T-helper 1 cell treated with Interleukin-12 subunit alpha and Interleukin-12 subunit beta and Interleukin-4 antibody, amounts not matched to agents 30 μg/mL and 1 μg/mL, for 36 hours (primary cell): ENCODE measurements around the gene DNAI7.

Experiments
- H3K27ac Mint-ChIP-seq: one replicate; pipeline ENCODE4 v1.8.0; 2021; ENCODE audit warnings: mild to moderate bottlenecking, mixed read lengths
- H3K27me3 Mint-ChIP-seq: one replicate; pipeline ENCODE4 v1.8.0; 2021; ENCODE audit warnings: low read depth, mixed read lengths
- H3K36me3 Mint-ChIP-seq: one replicate; pipeline ENCODE4 v1.8.0; 2021; ENCODE audit warnings: low read depth, mixed read lengths
- H3K4me1 Mint-ChIP-seq: one replicate; pipeline ENCODE4 v1.8.0; 2021; ENCODE audit warnings: low read depth, mixed read lengths
- H3K4me3 Mint-ChIP-seq: one replicate; pipeline ENCODE4 v1.8.0; 2021; ENCODE audit warnings: mild to moderate bottlenecking, moderate library complexity, mixed read lengths
- H3K9me3 Mint-ChIP-seq: one replicate; pipeline ENCODE4 v1.8.0; 2021; ENCODE audit warnings: mixed read lengths

Gene DNAI7

GRCh38 chr12:25135531-25136154, 59.3 kb downstream of the DNAI7 start:
- no peaks in the 10 kb centered on the region for H3K9me3 Mint-ChIP-seq
- H3K27ac Mint-ChIP-seq, result no peak overlapping the region
- H3K27me3 Mint-ChIP-seq, result peaks cover 26% of the 10 kb centered on the region
- H3K36me3 Mint-ChIP-seq, result no peaks in the 10 kb centered on the region
- no peaks in the 10 kb centered on the region for H3K4me1 Mint-ChIP-seq
- no peak overlapping the region for H3K4me3 Mint-ChIP-seq

DNA sequence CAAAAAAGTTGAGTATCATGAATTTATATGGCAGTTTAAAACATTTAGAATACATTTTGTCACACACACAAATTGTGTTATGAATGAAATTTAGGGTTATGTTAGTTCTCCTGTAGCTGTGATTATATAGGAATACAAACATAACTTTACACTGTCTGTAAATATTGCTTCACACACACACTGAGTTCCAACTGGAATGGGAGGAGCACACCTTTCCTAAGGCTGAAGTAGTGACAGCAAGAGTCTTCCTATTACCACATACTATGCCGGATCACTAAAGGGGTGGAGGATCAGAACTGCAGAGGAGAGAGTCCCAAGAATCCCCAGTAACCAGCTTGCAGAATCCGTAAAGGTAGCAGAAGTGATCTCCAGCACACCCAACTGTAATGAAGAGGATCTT, 63.7 kb downstream of the DNAI7 start:
- H3K9me3 Mint-ChIP-seq, result no peaks in the 10 kb centered on the region
- no peak overlapping the region for H3K27ac Mint-ChIP-seq
- H3K36me3 Mint-ChIP-seq, result no peaks in the 10 kb centered on the region
- H3K4me3 Mint-ChIP-seq, result no peak overlapping the region
- peaks cover 7% of the 10 kb centered on the region for H3K27me3 Mint-ChIP-seq
- no peaks in the 10 kb centered on the region for H3K4me1 Mint-ChIP-seq

- Mint-ChIP-seq H3K27me3 (peaks cover 7% of the 10 kb centered on the region), H3K36me3 (no peaks in the 10 kb centered on the region), H3K4me3 (no peak overlapping the region), H3K9me3 (no peaks in the 10 kb centered on the region), H3K4me1 (no peaks in the 10 kb centered on the region), H3K27ac (no peak overlapping the region)
Observed at GRCh38 chr12:25130741-25131188, 64.2 kb downstream of the DNAI7 start.

GRCh38 chr12:25126746-25127145, 68.2 kb downstream of the DNAI7 start:
- Mint-ChIP-seq H3K27ac (no peak overlapping the region), H3K4me1 (peaks cover 3% of the 10 kb centered on the region), H3K9me3 (no peaks in the 10 kb centered on the region), H3K27me3 (peaks cover 6% of the 10 kb centered on the region), H3K4me3 (no peak overlapping the region), H3K36me3 (no peaks in the 10 kb centered on the region)

DNA sequence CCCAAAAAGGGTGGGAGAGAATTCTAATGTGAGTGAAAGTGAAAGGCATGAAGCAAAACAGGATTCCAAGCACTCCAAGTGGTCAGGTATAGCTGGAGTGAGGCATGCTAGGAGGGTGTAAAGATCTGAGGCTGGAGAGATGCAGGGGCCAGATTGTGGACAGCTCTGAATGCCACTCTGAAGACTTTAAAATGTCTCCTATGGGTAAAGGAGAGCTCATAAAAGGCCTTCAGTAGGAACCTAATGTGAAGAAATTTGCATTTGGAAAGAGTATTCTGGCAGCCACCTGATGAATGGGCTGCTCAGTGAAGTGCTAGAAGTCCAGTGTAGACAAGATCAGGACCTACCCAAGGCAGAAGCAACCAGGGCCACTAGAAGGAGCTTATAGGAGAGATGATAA, 68.9 kb downstream of the DNAI7 start:
- H3K36me3 Mint-ChIP-seq, result no peaks in the 10 kb centered on the region
- no peak overlapping the region for H3K4me3 Mint-ChIP-seq
- no peaks in the 10 kb centered on the region for H3K9me3 Mint-ChIP-seq
- no peak overlapping the region for H3K27ac Mint-ChIP-seq
- no peaks in the 10 kb centered on the region for H3K27me3 Mint-ChIP-seq
- peaks cover 3% of the 10 kb centered on the region for H3K4me1 Mint-ChIP-seq

GRCh38 chr12:25124493-25124892, 70.5 kb downstream of the DNAI7 start:
- H3K4me1 Mint-ChIP-seq, result peaks cover 3% of the 10 kb centered on the region
- H3K27me3 Mint-ChIP-seq, result no peaks in the 10 kb centered on the region
- no peaks in the 10 kb centered on the region for H3K9me3 Mint-ChIP-seq
- no peaks in the 10 kb centered on the region for H3K36me3 Mint-ChIP-seq
- H3K4me3 Mint-ChIP-seq, result no peak overlapping the region
- H3K27ac Mint-ChIP-seq, result no peak overlapping the region

GRCh38 chr12:25123126-25123525, 71.8 kb downstream of the DNAI7 start:
- Mint-ChIP-seq H3K4me3 (no peak overlapping the region), H3K27ac (no peak overlapping the region), H3K4me1 (peaks cover 3% of the 10 kb centered on the region), H3K36me3 (no peaks in the 10 kb centered on the region), H3K9me3 (no peaks in the 10 kb centered on the region), H3K27me3 (no peaks in the 10 kb centered on the region)

DNA sequence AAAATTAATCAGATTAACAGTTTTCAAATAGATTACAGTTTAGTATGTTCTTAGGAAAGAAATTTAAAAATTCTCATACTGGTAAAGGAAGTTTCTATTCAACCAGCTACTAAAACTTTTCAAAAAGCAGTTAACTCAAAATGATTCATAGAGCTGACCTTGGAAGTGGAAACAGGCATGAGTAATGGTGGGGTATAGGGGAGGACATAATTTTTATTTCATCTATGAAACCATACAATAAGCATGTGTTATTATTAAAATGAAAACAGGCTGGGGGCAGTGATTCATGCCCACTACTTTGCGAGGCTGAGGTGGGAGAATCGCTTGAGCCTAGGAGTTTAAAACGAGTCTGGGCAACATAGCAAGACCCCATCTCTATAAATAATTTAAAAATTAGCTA, 73.0 kb downstream of the DNAI7 start:
- H3K4me1 Mint-ChIP-seq, result peaks cover 3% of the 10 kb centered on the region
- H3K27me3 Mint-ChIP-seq, result no peaks in the 10 kb centered on the region
- H3K9me3 Mint-ChIP-seq, result no peaks in the 10 kb centered on the region
- no peaks in the 10 kb centered on the region for H3K36me3 Mint-ChIP-seq
- H3K27ac Mint-ChIP-seq, result no peak overlapping the region
- H3K4me3 Mint-ChIP-seq, result no peak overlapping the region

- Mint-ChIP-seq H3K27ac (no peak overlapping the region), H3K9me3 (no peaks in the 10 kb centered on the region), H3K4me3 (no peak overlapping the region), H3K36me3 (no peaks in the 10 kb centered on the region), H3K27me3 (no peaks in the 10 kb centered on the region), H3K4me1 (peaks cover 3% of the 10 kb centered on the region)
Observed at GRCh38 chr12:25121110-25121509, 73.8 kb downstream of the DNAI7 start.

DNA sequence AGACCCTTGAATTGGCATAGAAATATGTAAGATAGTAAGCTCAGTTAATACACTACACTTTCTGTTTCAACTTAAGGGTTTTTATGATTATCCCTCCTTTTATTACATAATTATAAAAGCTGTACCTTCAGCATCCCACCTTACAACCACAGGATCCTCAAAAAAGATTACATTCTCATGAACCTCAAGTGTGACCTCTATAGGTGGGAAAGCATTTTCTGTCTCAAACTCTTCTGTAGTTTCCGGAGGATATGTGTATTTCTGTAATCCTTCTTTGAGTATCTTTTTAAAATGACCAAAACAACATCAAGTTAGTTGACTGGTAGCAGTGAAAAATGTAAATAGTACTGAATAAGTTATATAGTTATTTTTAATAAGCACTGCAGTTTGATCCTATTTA, 75.9 kb downstream of the DNAI7 start:
- Mint-ChIP-seq H3K9me3 (no peaks in the 10 kb centered on the region), H3K27me3 (no peaks in the 10 kb centered on the region), H3K4me1 (peaks cover 3% of the 10 kb centered on the region), H3K27ac (no peak overlapping the region), H3K4me3 (no peak overlapping the region), H3K36me3 (no peaks in the 10 kb centered on the region)

DNA sequence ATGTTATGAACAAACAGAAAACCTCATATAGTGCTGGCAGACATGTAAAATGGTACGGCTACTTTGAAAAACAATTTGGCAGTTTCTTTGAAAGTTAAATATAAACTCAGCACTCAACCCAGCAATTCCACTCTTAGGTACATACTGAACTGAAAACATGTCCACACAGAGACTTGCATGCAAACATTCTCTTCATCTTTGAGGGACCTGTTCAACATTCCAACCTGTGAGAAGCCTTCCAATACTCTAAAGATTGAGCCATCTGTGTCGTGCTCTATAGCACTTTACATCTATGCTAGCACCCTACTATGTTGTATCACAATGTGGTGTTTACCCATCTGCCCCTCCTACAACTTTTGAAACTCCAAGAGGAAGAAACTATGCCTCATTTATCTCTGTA, 79.3 kb downstream of the DNAI7 start:
- no peak overlapping the region for H3K4me3 Mint-ChIP-seq
- H3K27ac Mint-ChIP-seq, result no peak overlapping the region
- no peaks in the 10 kb centered on the region for H3K9me3 Mint-ChIP-seq
- H3K27me3 Mint-ChIP-seq, result no peaks in the 10 kb centered on the region
- H3K4me1 Mint-ChIP-seq, result no peaks in the 10 kb centered on the region
- H3K36me3 Mint-ChIP-seq, result no peaks in the 10 kb centered on the region

GRCh38 chr12:25113651-25114050, 81.3 kb downstream of the DNAI7 start:
- peaks cover 3% of the 10 kb centered on the region for H3K4me1 Mint-ChIP-seq
- no peak overlapping the region for H3K4me3 Mint-ChIP-seq
- peaks cover 9% of the 10 kb centered on the region for H3K36me3 Mint-ChIP-seq
- no peaks in the 10 kb centered on the region for H3K27me3 Mint-ChIP-seq
- H3K9me3 Mint-ChIP-seq, result no peaks in the 10 kb centered on the region
- no peak overlapping the region for H3K27ac Mint-ChIP-seq

GRCh38 chr12:25110260-25110659, 84.7 kb downstream of the DNAI7 start:
- Mint-ChIP-seq H3K27ac (no peak overlapping the region), H3K4me1 (peaks cover 7% of the 10 kb centered on the region), H3K27me3 (no peaks in the 10 kb centered on the region), H3K36me3 (peaks cover 9% of the 10 kb centered on the region), H3K9me3 (no peaks in the 10 kb centered on the region), H3K4me3 (no peak overlapping the region)

GRCh38 chr12:25107920-25108319, 87.0 kb downstream of the DNAI7 start:
- H3K4me1 Mint-ChIP-seq, result peaks cover 7% of the 10 kb centered on the region
- no peak overlapping the region for H3K27ac Mint-ChIP-seq
- no peaks in the 10 kb centered on the region for H3K9me3 Mint-ChIP-seq
- no peak overlapping the region for H3K4me3 Mint-ChIP-seq
- no peaks in the 10 kb centered on the region for H3K27me3 Mint-ChIP-seq
- peaks cover 11% of the 10 kb centered on the region for H3K36me3 Mint-ChIP-seq

DNA sequence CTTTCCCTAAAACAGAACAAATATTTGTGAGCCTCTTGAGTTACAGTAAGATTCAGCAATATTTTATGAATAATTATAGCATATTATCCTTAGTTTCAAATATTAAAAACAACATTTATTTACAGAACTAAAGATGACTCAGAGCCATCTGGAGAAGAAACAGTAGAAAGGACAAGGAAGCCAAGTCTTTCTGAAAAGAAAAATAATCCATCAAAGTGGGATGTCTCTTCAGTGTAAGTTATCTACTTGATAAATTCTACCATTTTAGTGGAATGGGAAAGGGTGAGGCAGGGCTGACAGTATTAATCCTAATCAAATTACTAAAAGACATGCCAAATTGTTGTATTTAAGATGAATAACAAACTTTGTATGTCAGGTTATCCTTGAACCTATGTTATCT, 88.1 kb downstream of the DNAI7 start:
- Mint-ChIP-seq H3K9me3 (no peaks in the 10 kb centered on the region), H3K36me3 (peaks cover 16% of the 10 kb centered on the region), H3K4me3 (no peak overlapping the region), H3K27ac (no peak overlapping the region), H3K4me1 (peaks cover 7% of the 10 kb centered on the region), H3K27me3 (no peaks in the 10 kb centered on the region)

DNA sequence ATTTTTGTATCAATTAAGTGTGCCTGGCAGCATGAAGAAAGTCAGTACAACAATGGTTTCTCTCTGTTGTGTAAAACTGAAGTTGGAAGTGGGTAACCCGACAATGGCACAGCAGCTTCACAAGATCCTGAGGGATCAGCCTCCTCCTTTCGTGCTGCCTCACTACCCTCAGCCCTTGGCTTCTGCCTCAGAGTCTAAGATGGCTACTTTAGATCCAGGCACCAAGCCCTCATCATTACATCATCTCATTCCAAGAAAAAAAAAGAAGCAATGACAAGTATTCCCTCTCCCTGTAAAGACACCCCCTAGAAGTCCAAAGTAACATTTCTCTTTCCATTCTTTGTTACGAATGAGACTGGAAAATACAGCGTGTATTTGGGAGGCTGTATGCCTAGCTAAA, 92.6 kb downstream of the DNAI7 start:
- Mint-ChIP-seq H3K27ac (no peak overlapping the region), H3K9me3 (no peaks in the 10 kb centered on the region), H3K4me1 (peaks cover 3% of the 10 kb centered on the region), H3K36me3 (peaks cover 15% of the 10 kb centered on the region), H3K27me3 (no peaks in the 10 kb centered on the region), H3K4me3 (no peak overlapping the region)
